ENCODE measurements around the gene PAPSS2. TPM values are rescaled to one million over a fixed set of nuclear protein-coding genes. Genes with fewer than 3 reads are reported as not detected.

The PAPSS2 gene
- total RNA-seq, 1 experiment from 2014 or later: 22.1 TPM

DNA sequence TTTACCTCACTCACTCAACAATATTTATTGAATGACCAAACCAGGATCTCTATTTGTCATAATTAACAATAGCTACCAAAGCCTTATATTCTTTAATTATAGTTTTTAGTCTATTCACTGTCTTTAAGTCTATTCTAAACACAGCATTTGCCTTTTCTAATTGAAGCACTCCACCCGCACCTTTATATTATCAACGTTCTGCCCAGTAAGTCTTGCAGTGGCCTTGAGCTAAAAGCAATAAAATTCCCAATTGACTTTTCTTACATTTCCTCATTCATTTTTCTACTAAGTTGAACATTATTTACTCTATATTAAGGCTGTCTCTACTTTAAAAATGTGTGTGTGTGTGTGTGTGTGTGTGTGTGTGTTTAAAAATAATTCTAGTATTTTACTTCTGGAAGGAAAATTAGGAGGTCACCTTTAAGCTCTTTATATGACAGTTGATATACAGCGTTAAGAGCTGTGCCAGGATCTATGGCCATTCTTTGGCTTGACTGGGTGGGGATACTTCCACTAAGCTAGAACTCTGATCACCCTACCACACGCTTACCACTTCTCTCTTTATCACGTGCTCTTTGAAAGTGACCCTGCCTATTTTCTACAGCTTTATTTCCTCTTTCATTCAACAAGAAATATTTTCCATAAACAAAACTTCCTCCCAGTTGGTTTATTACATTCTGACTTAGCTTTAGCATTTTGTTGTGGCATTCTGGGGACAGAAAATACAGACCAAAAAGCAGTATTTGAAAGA is 8.8 kb downstream of the PAPSS2 start:
- Mint-ChIP-seq H3K27me3 (ENCODE audit: low read depth) (no peaks in the 10 kb centered on the region), H3K27ac (no peak overlapping the region), H3K36me3 (peaks cover 15% of the 10 kb centered on the region), H3K4me1 (no peaks in the 10 kb centered on the region), H3K4me3 (no peak overlapping the region), H3K9me3 (no peaks in the 10 kb centered on the region)
- DNase-seq (ENCODE audit: low spot score) (no peak), ATAC-seq (no peak)
- CTCF ChIA-PET: interaction anchor here (1.2 kb wide), 1 partner anchor 135 kb away, joined by 4 read pairs; no protein-coding TSS in a partner anchor
- POLR2A ChIA-PET: no interaction called here
- TF ChIP-seq NFE2L1 (CRISPR knock-in tag; IDR thresholded peaks at IDR 0.05): no peak
- TF ChIP-seq, protein P1, sequence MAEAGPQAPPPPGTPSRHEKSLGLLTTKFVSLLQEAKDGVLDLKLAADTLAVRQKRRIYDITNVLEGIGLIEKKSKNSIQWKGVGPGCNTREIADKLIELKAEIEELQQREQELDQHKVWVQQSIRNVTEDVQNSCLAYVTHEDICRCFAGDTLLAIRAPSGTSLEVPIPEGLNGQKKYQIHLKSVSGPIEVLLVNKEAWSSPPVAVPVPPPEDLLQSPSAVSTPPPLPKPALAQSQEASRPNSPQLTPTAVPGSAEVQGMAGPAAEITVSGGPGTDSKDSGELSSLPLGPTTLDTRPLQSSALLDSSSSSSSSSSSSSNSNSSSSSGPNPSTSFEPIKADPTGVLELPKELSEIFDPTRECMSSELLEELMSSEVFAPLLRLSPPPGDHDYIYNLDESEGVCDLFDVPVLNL (CRISPR knock-in tag; IDR thresholded peaks at IDR 0.05; ENCODE audit: borderline replicate concordance, low read depth): no peak
- TF ChIP-seq, protein P2, sequence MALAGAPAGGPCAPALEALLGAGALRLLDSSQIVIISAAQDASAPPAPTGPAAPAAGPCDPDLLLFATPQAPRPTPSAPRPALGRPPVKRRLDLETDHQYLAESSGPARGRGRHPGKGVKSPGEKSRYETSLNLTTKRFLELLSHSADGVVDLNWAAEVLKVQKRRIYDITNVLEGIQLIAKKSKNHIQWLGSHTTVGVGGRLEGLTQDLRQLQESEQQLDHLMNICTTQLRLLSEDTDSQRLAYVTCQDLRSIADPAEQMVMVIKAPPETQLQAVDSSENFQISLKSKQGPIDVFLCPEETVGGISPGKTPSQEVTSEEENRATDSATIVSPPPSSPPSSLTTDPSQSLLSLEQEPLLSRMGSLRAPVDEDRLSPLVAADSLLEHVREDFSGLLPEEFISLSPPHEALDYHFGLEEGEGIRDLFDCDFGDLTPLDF (CRISPR knock-in tag; IDR thresholded peaks at IDR 0.05): no peak
- TF ChIP-seq ZNF232 (CRISPR knock-in tag; IDR thresholded peaks at IDR 0.05): no peak
- TF ChIP-seq, protein P3, sequence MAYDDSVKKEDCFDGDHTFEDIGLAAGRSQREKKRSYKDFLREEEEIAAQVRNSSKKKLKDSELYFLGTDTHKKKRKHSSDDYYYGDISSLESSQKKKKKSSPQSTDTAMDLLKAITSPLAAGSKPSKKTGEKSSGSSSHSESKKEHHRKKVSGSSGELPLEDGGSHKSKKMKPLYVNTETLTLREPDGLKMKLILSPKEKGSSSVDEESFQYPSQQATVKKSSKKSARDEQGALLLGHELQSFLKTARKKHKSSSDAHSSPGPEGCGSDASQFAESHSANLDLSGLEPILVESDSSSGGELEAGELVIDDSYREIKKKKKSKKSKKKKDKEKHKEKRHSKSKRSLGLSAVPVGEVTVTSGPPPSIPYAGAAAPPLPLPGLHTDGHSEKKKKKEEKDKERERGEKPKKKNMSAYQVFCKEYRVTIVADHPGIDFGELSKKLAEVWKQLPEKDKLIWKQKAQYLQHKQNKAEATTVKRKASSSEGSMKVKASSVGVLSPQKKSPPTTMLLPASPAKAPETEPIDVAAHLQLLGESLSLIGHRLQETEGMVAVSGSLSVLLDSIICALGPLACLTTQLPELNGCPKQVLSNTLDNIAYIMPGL (CRISPR knock-in tag; IDR thresholded peaks at IDR 0.05): no peak
- TF ChIP-seq ESRRA (CRISPR knock-in tag; IDR thresholded peaks at IDR 0.05; ENCODE audit: borderline replicate concordance): no peak
- no peak for TF ChIP-seq ETV6 (CRISPR knock-in tag; IDR thresholded peaks at IDR 0.05)
- TF ChIP-seq NFATC4 (CRISPR knock-in tag; IDR thresholded peaks at IDR 0.05): no peak
- no peak for TF ChIP-seq TEAD4 (CRISPR knock-in tag; IDR thresholded peaks at IDR 0.05)

DNA sequence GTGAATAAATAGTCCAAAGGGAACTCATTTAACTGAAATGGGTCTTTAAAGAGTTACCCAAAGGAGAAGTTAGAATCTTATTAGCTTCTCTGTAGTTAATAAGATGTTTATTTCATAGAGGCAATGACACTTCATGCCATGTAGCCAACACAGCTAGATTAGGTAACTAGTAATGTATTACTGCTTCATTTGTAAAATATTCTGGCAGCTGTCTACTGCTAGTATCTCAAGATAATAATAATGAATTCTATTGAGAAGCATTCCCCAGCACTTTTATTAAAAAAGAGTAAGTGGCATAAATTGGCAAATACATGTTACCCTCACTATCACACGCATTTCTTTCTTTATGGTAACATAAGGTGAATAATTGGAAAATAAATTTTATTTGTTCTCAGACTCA is 10.1 kb downstream of the PAPSS2 start:
- H3K9me3 Mint-ChIP-seq: no peaks in the 10 kb centered on the region
- H3K4me3 Mint-ChIP-seq: no peak overlapping the region
- H3K36me3 Mint-ChIP-seq: peaks cover 12% of the 10 kb centered on the region
- H3K27ac Mint-ChIP-seq: no peak overlapping the region
- ATAC-seq: no peak
- POLR2A ChIA-PET: no interaction called here
- no peak for DNase-seq (ENCODE audit: low spot score)
- no peaks in the 10 kb centered on the region for H3K27me3 Mint-ChIP-seq (ENCODE audit: low read depth)
- H3K4me1 Mint-ChIP-seq: peaks cover 1% of the 10 kb centered on the region
- CTCF ChIA-PET: no interaction called here
- TF ChIP-seq, protein P4, sequence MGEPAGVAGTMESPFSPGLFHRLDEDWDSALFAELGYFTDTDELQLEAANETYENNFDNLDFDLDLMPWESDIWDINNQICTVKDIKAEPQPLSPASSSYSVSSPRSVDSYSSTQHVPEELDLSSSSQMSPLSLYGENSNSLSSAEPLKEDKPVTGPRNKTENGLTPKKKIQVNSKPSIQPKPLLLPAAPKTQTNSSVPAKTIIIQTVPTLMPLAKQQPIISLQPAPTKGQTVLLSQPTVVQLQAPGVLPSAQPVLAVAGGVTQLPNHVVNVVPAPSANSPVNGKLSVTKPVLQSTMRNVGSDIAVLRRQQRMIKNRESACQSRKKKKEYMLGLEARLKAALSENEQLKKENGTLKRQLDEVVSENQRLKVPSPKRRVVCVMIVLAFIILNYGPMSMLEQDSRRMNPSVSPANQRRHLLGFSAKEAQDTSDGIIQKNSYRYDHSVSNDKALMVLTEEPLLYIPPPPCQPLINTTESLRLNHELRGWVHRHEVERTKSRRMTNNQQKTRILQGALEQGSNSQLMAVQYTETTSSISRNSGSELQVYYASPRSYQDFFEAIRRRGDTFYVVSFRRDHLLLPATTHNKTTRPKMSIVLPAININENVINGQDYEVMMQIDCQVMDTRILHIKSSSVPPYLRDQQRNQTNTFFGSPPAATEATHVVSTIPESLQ (CRISPR knock-in tag; IDR thresholded peaks at IDR 0.05): no peak
- TF ChIP-seq SMAD3 (CRISPR knock-in tag; IDR thresholded peaks at IDR 0.05; ENCODE audit: borderline replicate concordance): no peak
- no peak for TF ChIP-seq ZNF423 (CRISPR knock-in tag; IDR thresholded peaks at IDR 0.05)
- TF ChIP-seq NR1H2 (CRISPR knock-in tag; IDR thresholded peaks at IDR 0.05): no peak
- TF ChIP-seq, protein P5, sequence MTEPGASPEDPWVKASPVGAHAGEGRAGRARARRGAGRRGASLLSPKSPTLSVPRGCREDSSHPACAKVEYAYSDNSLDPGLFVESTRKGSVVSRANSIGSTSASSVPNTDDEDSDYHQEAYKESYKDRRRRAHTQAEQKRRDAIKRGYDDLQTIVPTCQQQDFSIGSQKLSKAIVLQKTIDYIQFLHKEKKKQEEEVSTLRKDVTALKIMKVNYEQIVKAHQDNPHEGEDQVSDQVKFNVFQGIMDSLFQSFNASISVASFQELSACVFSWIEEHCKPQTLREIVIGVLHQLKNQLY (CRISPR knock-in tag; IDR thresholded peaks at IDR 0.05): no peak
- no peak for TF ChIP-seq JUN (CRISPR knock-in tag; IDR thresholded peaks at IDR 0.05)
- TF ChIP-seq, protein P3 (CRISPR knock-in tag; IDR thresholded peaks at IDR 0.05): no peak
- TF ChIP-seq ZNF121 (CRISPR knock-in tag; IDR thresholded peaks at IDR 0.05): no peak

All from WTC11 (cell line).